GM23248 (cell line): ENCODE data around the gene TSPAN9. TPM values are rescaled to one million over a fixed set of nuclear protein-coding genes. Genes with fewer than 3 reads are reported as not detected.

Experiments
- DNase-seq: peaks from one replicate; pipeline ENCODE4 v3.0.0-alpha.2; 2015
- H2AFZ ChIP-seq: fragments of 200-600 bp; sonication (generic); 2 replicates; pipeline ENCODE4 v1.6.1; 2016; ENCODE audit warnings: antibody characterized with exemption
- H3F3A ChIP-seq: fragments of 200-600 bp; sonication (generic); 2 replicates; pipeline ENCODE4 v1.6.1; 2016; ENCODE audit warnings: mild to moderate bottlenecking, antibody characterized with exemption, mixed run types; ENCODE audit not compliant: insufficient read depth
- H3K27ac ChIP-seq: fragments of 200-600 bp; sonication (generic); 2 replicates; pipeline ENCODE4 v1.5.1; 2016; ENCODE audit warnings: mild to moderate bottlenecking
- H3K27me3 ChIP-seq: fragments of 200-600 bp; sonication (generic); replicated peaks from 2 replicates; pipeline ENCODE4 v1.6.1; 2016; ENCODE audit warnings: mild to moderate bottlenecking; ENCODE audit not compliant: insufficient read depth
- H3K36me3 ChIP-seq: fragments of 200-600 bp; sonication (generic); 2 replicates; pipeline ENCODE4 v1.6.1; 2016; ENCODE audit warnings: low read depth, mild to moderate bottlenecking
- H3K4me1 ChIP-seq: fragments of 200-600 bp; sonication (generic); 2 replicates; pipeline ENCODE4 v1.6.1; 2016; ENCODE audit warnings: mild to moderate bottlenecking; ENCODE audit not compliant: insufficient read depth
- H3K4me2 ChIP-seq: fragments of 200-600 bp; sonication (generic); one replicate; pipeline ENCODE4 v1.6.1; 2016; ENCODE audit warnings: mild to moderate bottlenecking; ENCODE audit not compliant: unreplicated experiment
- H3K4me3 ChIP-seq: fragments of 200-600 bp; sonication (generic); 2 replicates; pipeline ENCODE4 v1.5.1; 2016; ENCODE audit warnings: mild to moderate bottlenecking
- H3K79me2 ChIP-seq: fragments of 200-600 bp; sonication (generic); 2 replicates; pipeline ENCODE4 v1.6.1; 2016; ENCODE audit warnings: mild to moderate bottlenecking; ENCODE audit not compliant: insufficient read depth
- H3K9ac ChIP-seq: fragments of 200-600 bp; sonication (generic); 2 replicates; pipeline ENCODE4 v1.6.1; 2016; ENCODE audit warnings: mild to moderate bottlenecking
- H3K9me2 ChIP-seq: fragments of 200-600 bp; sonication (generic); 2 replicates; pipeline ENCODE4 v1.6.1; 2016; ENCODE audit warnings: mixed run types, mild to moderate bottlenecking, moderate library complexity; ENCODE audit not compliant: insufficient read depth
- H3K9me3 ChIP-seq: fragments of 200-600 bp; sonication (generic); one replicate; pipeline ENCODE4 v1.6.1; 2017; ENCODE audit warnings: low read depth
- H4K20me1 ChIP-seq: fragments of 200-600 bp; sonication (generic); 2 replicates; pipeline ENCODE4 v1.6.0; 2016; ENCODE audit not compliant: insufficient read depth
- EZH2 ChIP-seq: fragments of 200-600 bp; sonication (generic); IDR thresholded peaks from 2 replicates; pipeline ENCODE4 v1.6.1; 2018; ENCODE audit warnings: antibody characterized with exemption, mild to moderate bottlenecking; ENCODE audit not compliant: insufficient read depth, poor library complexity, severe bottlenecking
- EZH2phosphoT487 ChIP-seq: fragments of 200-600 bp; sonication (generic); IDR thresholded peaks from 2 replicates; pipeline ENCODE4 v1.6.1; 2018; ENCODE audit warnings: antibody characterized with exemption, moderate library complexity, mild to moderate bottlenecking, low read depth; ENCODE audit not compliant: insufficient read depth
- WGBS, 2 experiments: methylation state at CpG; one replicate each; pipeline ENCODE4 v1.1.6; 2015 to 2017; ENCODE audit warnings: low lambda C conversion rate in 2 of 2, low coverage in 1 of 2; ENCODE audit errors: missing lambda C conversion rate in 2 of 2; 5-methylcytosine and 5-hydroxymethylcytosine counted together
- in situ Hi-C: fragments of 300-500 bp; cut with MboI; formaldehyde crosslinking; loops from 2 replicates; pipeline ENCODE4 v1.15.0; 2020
- polyA plus RNA-seq: library from polyadenylated mRNA; unstranded; fragments of >200 nt; fragmentation: Nextera tagmentation; extraction: Ambion mirVana; gene quantifications from 2 replicates; pipeline ENCODE4 v1.2.1, GENCODE V29; 2016
- total RNA-seq: library from RNA; depleted of rRNA; stranded (reverse); fragments of >200 nt; shearing (Covaris generic); gene quantifications from 2 replicates; pipeline ENCODE4 v1.2.3, GENCODE V29; 2014

Gene TSPAN9
- total and polyA plus RNA-seq, 2 experiments from 2014 or later, result 9.5 to 14.4 TPM

DNA sequence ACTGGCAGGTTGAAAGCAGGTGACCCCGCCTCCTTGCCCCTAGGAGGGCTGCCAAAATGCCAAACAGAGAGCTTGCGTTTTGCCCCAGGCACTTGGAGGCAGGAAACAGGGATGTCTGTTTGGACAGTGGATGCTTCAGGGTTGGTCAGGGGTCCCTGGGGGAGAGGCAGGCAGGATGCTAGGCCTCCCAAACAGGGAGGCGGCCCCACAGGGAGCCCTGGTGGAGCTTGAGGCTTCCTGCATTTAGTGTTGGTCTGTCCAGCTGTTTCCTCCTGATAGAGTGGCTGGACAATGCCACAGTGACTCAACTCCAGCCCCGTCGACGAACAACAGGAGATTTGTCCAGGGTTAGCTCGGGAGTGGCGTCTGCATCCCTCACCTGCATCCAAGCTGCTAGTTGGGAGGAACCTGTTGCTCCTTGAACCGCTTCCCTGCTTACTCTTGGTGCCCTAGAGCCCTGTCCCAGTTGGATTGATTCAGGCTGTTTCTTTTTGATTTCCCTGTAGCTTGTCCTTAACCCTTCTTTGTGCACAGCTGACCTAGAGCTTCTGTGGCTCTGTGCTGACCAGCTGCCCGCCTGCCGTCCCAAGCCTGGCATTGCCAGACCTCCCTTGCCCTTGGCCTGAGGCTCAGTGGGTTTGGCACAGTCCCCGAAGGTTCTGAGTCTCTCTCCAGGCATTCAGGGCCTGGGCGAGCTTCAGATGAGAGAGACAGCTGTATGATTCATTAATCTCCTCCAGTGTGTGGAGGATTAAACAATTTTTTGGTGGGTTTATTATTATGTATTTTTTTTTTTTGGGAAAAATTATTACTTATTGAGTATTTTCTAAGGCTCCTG lies 45.9 kb downstream of the TSPAN9 start:
- H2AFZ ChIP-seq, result no peak overlapping the region
- no peaks in the 10 kb centered on the region for H3K9me3 ChIP-seq
- in situ Hi-C loops, result no loop called here
- peak overlapping the region; percentile 42; the same call in 1 of the 2 replicates for H3K9ac ChIP-seq
- H3K4me2 ChIP-seq, result peak overlapping the region; percentile 76
- peak overlapping the region; percentile 56 for H3K27ac ChIP-seq
- no peaks in the 10 kb centered on the region for H3K9me2 ChIP-seq
- H3K4me3 ChIP-seq, result 0 out of 2 replicates have a peak overlapping the region, but pooled peaks have one; percentile 27
- peaks cover 32% of the 10 kb centered on the region for H3K4me1 ChIP-seq
- peak; percentile 93 for DNase-seq
- no peaks in the 10 kb centered on the region for H3K27me3 ChIP-seq
- H3K36me3 ChIP-seq, result no peaks in the 10 kb centered on the region
- no peaks in the 10 kb centered on the region for H3K79me2 ChIP-seq
- peaks cover 40% of the 10 kb centered on the region for H3F3A ChIP-seq
- TF ChIP-seq EZH2, result no peak
- TF ChIP-seq EZH2phosphoT487, result no peak
- 44 to 46% methylated on average over 13 of the region's 13 CpGs for WGBS, 2 experiments
- H4K20me1 ChIP-seq, result no peaks in the 10 kb centered on the region

DNA sequence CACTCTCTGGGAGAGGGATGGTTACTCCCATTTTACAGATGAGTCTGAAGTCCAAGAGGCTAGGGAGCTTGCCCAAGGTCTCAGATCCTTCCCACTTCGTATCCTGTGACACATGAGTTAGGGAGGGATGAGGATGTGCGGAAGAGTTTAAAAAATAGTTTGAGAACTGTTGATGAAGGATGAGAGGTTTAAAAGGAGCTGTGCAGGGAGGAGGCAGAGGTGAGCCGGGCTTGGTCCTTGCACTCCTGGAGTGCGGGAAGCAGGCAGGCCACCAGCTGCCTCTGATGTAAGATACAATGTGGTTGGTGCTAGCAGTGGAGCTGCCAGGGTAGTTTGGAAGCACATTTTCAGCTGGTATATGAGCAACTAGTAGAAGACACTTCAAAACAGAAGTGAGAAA lies 46.5 kb downstream of the TSPAN9 start:
- peak overlapping the region; percentile 76 for H3K4me2 ChIP-seq
- no peaks in the 10 kb centered on the region for H3K27me3 ChIP-seq
- no peaks in the 10 kb centered on the region for H4K20me1 ChIP-seq
- H3K4me3 ChIP-seq, result no peak overlapping the region
- H3K9me2 ChIP-seq, result no peaks in the 10 kb centered on the region
- H3K9ac ChIP-seq, result 0 out of 2 replicates have a peak overlapping the region, but pooled peaks have one; percentile 7
- no peaks in the 10 kb centered on the region for H3K36me3 ChIP-seq
- 43 to 49% methylated on average over 4 of the region's 4 CpGs for WGBS, 2 experiments
- no peaks in the 10 kb centered on the region for H3K79me2 ChIP-seq
- peaks cover 32% of the 10 kb centered on the region for H3K4me1 ChIP-seq
- in situ Hi-C loops, result no loop called here
- H2AFZ ChIP-seq, result no peak overlapping the region
- H3F3A ChIP-seq, result peaks cover 40% of the 10 kb centered on the region
- peak overlapping the region; percentile 56 for H3K27ac ChIP-seq
- TF ChIP-seq EZH2phosphoT487, result no peak
- no peak for TF ChIP-seq EZH2
- DNase-seq, result peak; percentile 60
- no peaks in the 10 kb centered on the region for H3K9me3 ChIP-seq

DNA sequence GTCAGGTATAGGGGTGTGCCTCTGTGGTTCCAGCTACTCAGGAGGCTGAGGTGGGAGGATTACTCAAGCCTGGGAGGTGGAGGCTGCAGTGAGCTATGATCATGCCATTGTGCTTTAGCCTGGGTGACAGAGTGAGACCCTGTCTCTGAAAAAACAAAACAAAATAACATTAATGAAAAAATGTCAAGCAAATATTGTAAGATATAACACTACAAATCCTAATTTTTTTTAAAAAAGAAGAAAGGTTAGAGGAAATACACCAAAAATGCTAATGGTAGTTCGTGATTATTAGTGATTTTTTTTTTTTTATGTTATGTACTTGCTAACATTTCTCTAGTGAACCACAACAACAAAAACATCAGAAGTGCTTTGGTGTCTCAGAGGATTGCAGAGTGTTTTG lies 47.7 kb downstream of the TSPAN9 start:
- no peaks in the 10 kb centered on the region for H3K9me2 ChIP-seq
- no peaks in the 10 kb centered on the region for H4K20me1 ChIP-seq
- no peak overlapping the region for H3K4me2 ChIP-seq
- H3K27ac ChIP-seq, result no peak overlapping the region
- H3K27me3 ChIP-seq, result no peaks in the 10 kb centered on the region
- no peak overlapping the region for H3K4me3 ChIP-seq
- 87 to 100% methylated on average over 1 of the region's 1 CpG for WGBS, 2 experiments
- TF ChIP-seq EZH2phosphoT487 (no peak), EZH2 (no peak)
- H3F3A ChIP-seq, result peaks cover 34% of the 10 kb centered on the region
- no peaks in the 10 kb centered on the region for H3K9me3 ChIP-seq
- no peak overlapping the region for H3K9ac ChIP-seq
- in situ Hi-C loops, result no loop called here
- no peak for DNase-seq
- H3K36me3 ChIP-seq, result no peaks in the 10 kb centered on the region
- H2AFZ ChIP-seq, result no peak overlapping the region
- H3K79me2 ChIP-seq, result no peaks in the 10 kb centered on the region
- peaks cover 25% of the 10 kb centered on the region for H3K4me1 ChIP-seq

DNA sequence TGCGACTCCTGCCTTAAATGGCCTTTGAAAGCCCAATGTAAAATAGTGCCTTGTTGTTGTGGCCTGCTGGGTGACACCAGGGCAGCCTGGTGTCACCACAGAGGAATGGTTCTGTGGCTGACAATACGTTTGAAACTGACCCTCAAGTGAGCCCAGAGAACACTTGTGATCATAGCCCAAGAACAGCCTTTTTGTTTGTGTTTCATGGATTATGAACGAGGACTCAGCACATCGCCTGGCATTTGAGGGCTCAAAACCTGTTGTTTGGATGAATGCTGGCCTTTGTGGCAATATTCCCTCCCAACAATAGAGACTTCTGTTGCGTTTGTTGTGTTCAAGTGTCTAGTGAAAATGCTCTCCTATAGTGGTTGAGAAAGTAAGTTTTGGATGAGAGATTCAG lies 48.5 kb downstream of the TSPAN9 start:
- Histone ChIP-seq H2AFZ (no peak overlapping the region), H3K36me3 (no peaks in the 10 kb centered on the region), H3K4me1 (peaks cover 18% of the 10 kb centered on the region), H3K9ac (no peak overlapping the region), H3K4me2 (no peak overlapping the region), H4K20me1 (no peaks in the 10 kb centered on the region), H3K9me3 (no peaks in the 10 kb centered on the region), H3K4me3 (no peak overlapping the region), H3K27me3 (no peaks in the 10 kb centered on the region), H3K79me2 (no peaks in the 10 kb centered on the region), H3K27ac (no peak overlapping the region), H3F3A (peaks cover 32% of the 10 kb centered on the region), H3K9me2 (no peaks in the 10 kb centered on the region)
- in situ Hi-C loops, result no loop called here
- TF ChIP-seq EZH2phosphoT487 (no peak), EZH2 (no peak)
- WGBS, 2 experiments, result 87 to 93% methylated on average over 5 of the region's 5 CpGs
- no peak for DNase-seq
